Activated T-helper 1 cell treated with Interleukin-2 at 50 U/mL for 16 hours (primary cell): ENCODE results near the gene ABAT.
"Not testable (repeated sequence)": the region's sequence is repeated elsewhere in the genome, so short reads cannot be mapped to it uniquely, and the experiment has no call there.

Source experiments
- DNase-seq: peaks from one replicate; pipeline ENCODE4 v3.0.0-alpha.2; 2020; ENCODE audit warnings: low read depth

Gene ABAT

DNA sequence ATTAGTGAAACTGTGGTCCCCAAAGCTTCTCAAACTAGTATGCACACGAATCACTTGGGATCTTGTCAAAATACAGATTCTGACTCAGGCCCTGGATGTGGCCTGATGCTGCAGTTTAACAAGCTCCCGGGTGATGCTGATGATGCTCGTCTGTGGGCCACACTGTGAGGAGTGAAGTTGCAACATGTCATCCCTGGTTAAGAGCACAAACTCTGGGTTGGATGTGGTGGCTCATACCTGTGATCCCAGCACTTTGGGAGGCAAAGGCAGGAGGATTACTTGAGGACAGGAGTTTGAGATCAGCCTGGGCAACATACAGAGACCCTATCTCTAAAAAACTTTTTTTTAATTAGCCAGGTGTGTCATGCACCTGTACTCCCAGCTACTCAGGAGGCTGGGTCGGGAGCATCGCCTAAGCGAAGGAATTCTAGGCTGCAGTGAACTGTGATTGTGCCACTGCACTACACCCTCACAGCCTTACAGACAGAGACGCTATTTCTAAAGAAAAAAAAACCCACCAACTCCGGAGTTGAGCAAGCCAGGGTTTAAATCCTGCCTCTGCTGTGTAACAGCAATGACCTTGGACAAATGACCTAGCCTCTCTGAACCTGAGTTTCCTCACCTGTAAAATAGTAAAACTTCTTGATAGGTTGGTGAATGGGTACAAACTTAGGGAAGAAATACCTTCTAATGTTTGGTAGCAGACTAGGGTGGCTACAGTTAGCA, 24.4 kb upstream of the ABAT start:
- no peak for DNase-seq

- DNase-seq, result not testable (repeated sequence)
These were observed 22.5 kb upstream of the ABAT start for GRCh38 chr16:8651958-8652357.

DNA sequence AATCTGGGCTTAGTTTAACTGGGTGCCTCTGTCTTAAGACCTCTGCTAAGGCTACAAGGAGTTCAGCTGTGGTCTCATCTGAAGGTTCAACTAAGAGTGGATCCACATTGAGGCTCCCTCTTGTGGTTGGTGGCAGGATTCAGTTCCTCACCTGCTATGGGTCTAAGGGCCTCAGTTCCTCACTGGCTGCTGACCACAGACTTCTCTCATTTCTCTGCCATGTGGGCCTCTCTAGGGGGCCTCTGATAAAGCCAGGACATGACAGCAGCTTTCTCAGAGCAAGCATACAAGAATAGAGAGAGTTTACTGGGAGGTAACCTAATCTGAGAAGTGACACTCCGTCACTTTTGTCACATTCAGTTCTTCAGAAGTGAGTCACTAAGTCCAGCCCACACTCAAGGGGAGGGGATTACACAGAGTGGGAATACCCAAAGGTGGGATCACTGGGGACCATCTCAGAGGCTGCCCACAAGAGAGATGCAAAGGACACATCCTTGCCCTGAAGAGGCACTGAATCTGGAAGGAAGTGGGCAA, 19.2 kb upstream of the ABAT start:
- DNase-seq, result no peak

DNA sequence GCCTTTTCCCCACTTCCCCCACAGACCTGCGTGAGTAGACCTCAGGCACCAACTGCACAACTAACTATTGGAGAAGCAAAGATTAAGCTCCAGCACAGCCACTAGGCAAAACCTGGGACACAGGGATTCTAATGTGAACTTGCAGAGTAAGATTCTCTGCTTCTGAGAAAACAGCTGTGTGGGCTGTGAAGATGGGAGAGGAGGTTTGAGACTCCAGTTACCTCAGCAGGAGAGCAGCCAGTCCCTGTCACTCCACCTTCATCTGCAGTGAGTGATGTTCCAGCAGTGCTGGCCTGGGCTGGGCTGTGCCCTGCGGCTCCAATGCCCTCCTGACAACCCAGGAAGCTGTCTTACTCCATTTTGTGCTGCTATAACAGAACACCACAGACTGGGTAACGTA, 18.0 kb upstream of the ABAT start:
- DNase-seq, result no peak

DNA sequence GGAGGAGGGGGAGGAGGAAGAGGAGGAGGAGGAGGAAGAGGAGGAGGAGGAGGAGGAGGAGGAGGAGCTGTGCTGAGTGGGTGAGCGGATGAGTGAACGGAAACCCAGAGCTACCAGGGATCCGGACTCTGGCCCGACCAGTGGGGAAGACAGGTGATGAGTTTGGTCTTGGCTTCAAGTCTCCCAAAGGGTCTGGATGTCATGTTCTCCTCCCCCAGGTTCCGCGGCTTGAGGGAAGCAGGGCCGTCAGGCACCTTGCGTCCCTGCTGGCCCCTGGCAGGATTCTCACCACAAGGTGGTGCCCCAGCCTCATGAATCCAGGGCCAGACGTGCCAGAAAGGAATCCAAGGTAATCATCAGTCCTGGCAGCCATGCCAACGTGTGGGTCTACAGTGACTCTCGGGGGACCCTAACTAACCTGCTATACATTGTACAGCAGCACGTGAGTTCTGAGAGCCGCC, 13.5 kb upstream of the ABAT start:
- DNase-seq, result no peak

DNA sequence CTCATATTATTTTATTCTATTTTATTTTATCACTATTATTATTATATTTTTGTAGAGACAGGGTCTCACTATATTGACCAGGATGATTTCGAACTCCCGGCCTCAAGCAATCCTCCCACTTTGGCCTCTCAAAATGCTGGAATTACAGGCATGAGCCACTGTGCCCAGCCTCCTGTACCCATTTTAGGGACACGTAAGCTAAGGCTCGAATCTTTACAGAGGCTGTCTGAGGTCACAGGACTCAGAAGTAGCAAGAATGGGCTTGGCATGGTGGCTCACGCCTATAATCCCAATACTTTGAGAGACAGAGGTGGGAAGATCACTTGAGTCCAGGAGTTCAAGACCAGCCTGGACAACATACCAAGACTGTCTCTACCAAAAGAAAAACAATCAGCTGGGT, 12.7 kb upstream of the ABAT start:
- DNase-seq, result no peak

DNA sequence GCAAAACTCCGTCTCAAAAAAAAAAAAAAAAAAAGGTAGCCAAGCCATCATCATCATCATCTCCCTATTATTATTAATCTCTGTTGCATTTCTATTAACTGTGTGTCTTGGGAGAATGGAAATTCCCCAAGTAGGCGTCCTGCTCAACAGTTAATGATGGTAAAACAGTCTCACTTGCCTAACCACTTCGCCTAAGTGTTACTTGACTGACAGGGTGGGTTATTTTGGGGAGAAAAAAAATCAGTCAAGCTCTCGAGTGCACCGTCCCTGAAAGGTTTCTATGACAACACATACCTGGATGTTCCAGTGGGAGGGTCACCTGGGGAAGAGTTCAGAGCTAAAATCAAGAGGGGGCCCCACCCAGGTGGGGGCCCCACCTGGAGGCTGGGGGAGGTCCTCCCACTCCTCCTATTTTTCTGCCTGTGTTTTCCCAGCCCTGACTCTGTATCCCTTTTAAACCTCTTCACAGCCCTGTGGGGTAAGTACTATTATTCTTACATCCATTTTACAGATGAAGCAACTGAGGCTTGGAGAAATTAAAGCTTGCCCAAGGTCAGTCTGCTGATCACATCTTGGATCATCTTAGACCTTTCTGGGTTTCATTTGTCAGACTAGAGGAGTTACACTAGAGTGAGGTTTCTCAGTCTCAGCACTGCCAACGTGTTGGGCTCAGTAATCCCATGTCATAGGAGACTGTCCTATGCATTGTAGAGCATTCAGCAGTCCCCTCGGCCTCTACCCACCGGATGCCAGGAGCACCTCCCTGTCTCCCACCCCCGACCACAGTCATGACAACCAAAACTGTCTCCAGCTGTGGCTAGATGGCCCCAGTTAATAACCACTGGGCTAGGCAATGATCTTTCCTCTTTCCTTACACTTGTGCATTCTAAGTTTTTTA, 11.0 kb upstream of the ABAT start:
- no peak for DNase-seq

- no peak for DNase-seq
These were observed 8.9 kb upstream of the ABAT start for GRCh38 chr16:8665529-8665928.

DNA sequence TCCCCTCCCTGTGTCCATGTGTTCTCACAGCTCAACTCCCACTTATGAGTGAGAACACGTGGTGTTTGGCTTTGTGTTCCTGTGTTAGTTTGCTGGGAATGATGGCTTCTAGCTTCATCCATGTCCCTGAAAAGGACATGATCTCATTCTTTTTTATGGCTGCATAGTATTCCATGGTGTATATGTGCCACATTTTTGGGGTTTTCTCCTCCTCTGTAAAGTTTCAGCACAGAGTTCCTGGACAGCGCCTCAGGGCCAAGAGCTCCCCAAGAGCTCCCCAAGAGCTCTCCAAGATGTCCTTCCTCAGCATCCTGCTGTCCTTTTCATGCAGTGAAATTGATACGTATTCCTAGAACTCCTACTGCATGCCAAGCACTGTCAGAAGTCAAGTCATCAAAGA, 6.9 kb upstream of the ABAT start:
- no peak for DNase-seq

DNA sequence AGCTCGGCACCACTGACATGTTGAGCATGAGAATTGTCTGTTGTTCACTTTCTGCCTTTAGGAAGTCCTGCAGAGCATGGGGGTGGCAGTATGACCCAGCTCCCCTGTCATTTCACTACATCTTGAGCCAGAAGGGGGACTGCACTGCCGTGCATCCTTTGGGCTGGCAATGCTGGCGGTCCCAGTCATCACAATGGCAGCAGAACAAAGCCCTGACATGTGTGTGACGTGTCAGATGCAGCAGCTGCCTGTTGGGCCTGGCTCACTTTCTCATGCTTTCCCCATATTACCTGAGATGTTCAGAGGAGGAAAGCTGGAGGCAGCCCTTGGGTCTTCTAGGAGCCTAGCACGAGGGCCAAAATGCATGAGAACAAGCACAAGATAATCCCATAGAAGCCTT, 6.3 kb upstream of the ABAT start:
- no peak for DNase-seq

DNA sequence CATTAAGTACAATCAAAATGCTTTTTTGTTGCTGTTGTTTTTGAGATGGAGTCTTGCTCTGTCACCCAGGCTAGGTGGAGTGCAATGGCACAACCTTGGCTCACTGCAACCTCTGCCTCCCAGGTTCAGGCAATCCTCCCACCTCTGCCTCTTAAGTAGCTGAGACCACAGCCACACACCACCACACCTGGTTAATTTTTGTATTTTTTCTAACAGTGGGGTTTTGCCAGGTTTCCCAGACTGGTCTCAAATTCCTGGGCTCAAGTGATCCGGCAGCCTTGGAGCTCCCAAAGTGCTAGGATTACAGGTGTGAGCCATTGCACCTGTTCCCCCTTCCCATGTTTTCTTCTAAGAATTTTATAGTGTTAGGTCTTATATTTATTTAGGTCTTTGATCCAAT, 4.9 kb upstream of the ABAT start:
- no peak for DNase-seq

DNA sequence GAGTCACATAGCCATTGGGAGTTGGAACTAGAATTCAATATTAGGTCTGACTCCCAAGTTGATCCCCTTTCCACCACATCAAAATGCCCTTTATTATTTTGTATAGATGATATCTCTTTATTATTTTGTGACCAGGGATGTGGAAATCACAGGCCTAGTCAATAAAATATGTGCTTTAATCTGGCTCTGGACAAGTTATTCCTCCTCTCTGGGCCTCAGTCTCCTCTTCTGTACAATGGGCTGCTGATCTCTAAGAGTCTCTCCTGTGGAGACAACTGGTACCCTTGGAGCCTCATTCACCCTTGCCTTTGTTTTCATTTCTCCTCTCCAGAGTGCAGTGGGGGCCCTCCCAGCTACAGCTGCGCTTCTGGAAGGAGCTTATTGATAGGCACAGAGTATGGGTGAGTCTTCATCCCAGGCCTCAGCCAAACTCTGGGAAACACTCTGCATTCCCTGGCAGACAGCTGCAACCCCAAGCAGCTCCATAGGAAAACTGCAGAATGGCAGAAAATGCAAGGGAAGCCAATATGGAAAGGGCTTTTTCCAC, 4.3 kb upstream of the ABAT start:
- DNase-seq, result no peak

DNA sequence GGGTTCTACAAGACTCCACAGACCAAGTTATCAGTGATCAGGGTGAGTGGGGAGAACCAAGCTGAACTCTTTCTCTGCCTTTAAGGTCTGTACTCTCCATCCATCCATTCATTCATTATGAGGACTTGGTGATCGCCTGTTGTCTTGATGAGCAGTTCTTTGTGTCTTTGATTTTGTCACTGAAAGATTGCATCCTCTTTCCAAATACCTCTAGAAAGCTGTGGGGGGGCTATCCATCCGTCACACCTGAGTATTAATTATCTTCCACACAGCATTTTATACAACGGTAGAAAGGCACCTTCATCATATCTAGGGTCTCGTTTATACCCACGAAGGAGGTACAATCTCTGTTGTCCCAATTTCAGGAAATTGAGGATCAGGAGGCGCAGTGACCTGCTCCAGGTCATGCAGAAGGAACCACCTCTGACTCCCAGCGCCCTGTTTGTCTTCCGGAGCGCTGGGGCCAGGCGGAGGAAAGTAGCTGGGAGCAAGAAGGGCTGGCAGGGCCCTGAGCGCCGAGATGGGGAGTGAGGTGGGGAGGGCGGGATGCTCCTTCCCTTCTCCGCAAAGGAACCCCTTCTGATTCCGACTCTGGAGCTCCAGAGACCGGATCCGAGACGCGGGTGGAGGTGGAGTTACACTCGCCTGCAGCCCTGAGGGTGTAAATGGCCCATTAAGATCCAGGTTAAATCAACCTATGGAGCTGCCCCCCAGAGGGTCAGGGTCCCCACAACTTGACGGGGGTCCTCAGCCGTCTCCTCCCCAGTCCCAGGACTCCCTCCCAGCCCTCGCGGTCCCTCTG, 605 bp upstream of the ABAT start:
- DNase-seq, result no peak

GRCh38 chr16:8675183-8676159, 1.1 kb downstream of the ABAT start:
- peak; percentile 33 for DNase-seq

DNA sequence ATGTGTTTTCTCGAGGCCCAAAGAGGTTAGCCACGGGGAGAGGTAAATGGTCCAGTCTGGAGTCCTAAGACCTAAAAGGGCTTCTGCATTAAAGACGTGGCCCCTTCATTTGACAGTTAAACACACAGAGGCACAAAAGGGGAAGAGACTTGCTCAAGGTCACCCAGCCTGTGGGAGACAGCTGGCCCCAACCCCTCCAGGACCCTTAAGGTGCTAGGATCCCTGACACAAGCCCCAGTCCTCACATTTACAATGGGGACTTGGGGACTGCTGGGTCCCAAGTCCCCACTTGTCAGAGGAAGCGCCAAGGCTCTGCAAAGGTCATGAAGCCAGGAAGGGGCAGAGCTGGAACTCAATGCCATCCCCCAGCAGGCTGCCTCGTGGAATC, 1.7 kb downstream of the ABAT start:
- no peak for DNase-seq

- DNase-seq, result no peak
These were observed 2.4 kb downstream of the ABAT start for GRCh38 chr16:8676737-8677375.

DNA sequence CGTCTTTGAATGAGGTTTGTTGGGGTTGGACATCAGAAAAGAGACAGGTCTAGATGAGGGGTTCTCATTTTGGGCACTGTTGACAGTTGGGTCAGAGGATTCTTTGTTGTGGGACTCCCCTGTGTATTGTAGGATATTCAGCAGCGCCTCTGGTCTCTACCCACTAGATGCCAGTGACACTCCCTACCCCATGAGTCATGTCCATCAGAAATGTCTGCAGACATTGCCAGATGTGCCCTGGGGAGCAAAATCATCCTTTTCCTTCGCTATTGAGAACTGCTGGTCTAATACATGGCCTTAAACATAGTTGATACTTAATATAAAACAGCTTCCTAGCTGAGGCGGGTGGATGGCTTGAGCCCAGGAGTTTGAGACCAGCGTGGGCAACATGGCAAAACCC, 3.1 kb downstream of the ABAT start:
- DNase-seq, result no peak

- no peak for DNase-seq
These were observed 3.9 kb downstream of the ABAT start for GRCh38 chr16:8678068-8678927.

DNA sequence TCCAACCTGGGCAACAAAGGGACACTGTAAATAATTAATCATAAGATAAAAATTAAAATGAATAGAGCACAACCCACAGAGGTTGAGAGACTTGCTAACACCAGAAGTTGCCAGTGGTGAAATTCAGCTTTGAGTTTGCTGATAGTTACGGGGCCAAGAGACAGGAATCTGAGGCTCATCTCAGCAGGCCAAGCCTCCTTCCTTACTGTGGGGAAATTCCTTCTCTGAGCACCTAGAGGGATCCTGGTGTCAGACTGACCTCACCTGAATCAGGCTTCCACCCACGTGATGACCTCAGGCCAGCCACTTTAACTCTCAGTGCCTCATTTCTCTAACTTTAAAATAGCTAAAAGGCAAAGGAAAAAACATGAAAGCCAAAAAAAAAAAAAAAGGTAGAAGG, 4.7 kb downstream of the ABAT start:
- no peak for DNase-seq
